Rectal smooth muscle tissue (tissue), 1 donor: Measurements from ENCODE around the gene ZSCAN2.
"Not testable (repeated sequence)": the region's sequence is repeated elsewhere in the genome, so short reads cannot be mapped to it uniquely, and the experiment has no call there.

ENCODE experiments used
- H3K27ac ChIP-seq: one replicate; pipeline ENCODE4 v1.7.0; 2013; ENCODE audit warnings: low read depth, low read length, inconsistent platforms
- H3K27me3 ChIP-seq: one replicate; pipeline ENCODE4 v1.7.0; 2013; ENCODE audit warnings: low read length; ENCODE audit not compliant: control insufficient read depth, insufficient read depth
- H3K36me3 ChIP-seq: one replicate; pipeline ENCODE4 v1.7.0; 2013; ENCODE audit warnings: low read length; ENCODE audit not compliant: control insufficient read depth, insufficient read depth
- H3K4me1 ChIP-seq: one replicate; pipeline ENCODE4 v1.7.0; 2013; ENCODE audit warnings: low read length; ENCODE audit not compliant: control insufficient read depth, insufficient read depth
- H3K4me3 ChIP-seq: one replicate; pipeline ENCODE4 v1.7.0; 2013; ENCODE audit warnings: low read length
- H3K9ac ChIP-seq: one replicate; pipeline ENCODE4 v1.7.0; 2013; ENCODE audit warnings: low read length

Gene ZSCAN2

GRCh38 chr15:84600687-84601554, at the start of gene ZSCAN2:
ZSCAN2 (plus strand) TSS chr15:84601009; CDS start chr15:84603928, 2,919 bp downstream.
- peak within 1 kb of the TSS; percentile 81 for H3K9ac ChIP-seq
- no peaks in the 10 kb centered on the region for H3K27me3 ChIP-seq
- H3K4me1 ChIP-seq: no peaks in the 10 kb centered on the region
- peak within 1 kb of the TSS; percentile 51 for H3K27ac ChIP-seq
- H3K36me3 ChIP-seq: peaks cover 5% of the 10 kb centered on the region
- H3K4me3 ChIP-seq: peak within 1 kb of the TSS; percentile 95

- H3K4me1 ChIP-seq, H3K4me3 ChIP-seq, H3K9ac ChIP-seq, H3K36me3 ChIP-seq, H3K27me3 ChIP-seq, H3K27ac ChIP-seq: not testable (repeated sequence)
Measured at GRCh38 chr15:84551624-84552023, 49.2 kb upstream of the ZSCAN2 start.

GRCh38 chr15:84552896-84553295, 47.9 kb upstream of the ZSCAN2 start:
- H3K27me3 ChIP-seq: no peaks in the 10 kb centered on the region
- no peak overlapping the region for H3K27ac ChIP-seq
- H3K9ac ChIP-seq: no peak overlapping the region
- H3K4me1 ChIP-seq: no peaks in the 10 kb centered on the region
- no peak overlapping the region for H3K4me3 ChIP-seq
- H3K36me3 ChIP-seq: no peaks in the 10 kb centered on the region

GRCh38 chr15:84556690-84557089, 44.1 kb upstream of the ZSCAN2 start:
- not testable (repeated sequence) for H3K4me1 ChIP-seq, H3K9ac ChIP-seq, H3K4me3 ChIP-seq, H3K36me3 ChIP-seq, H3K27me3 ChIP-seq, H3K27ac ChIP-seq

GRCh38 chr15:84568021-84568420, 32.8 kb upstream of the ZSCAN2 start:
- not testable (repeated sequence) for H3K4me3 ChIP-seq, H3K9ac ChIP-seq, H3K27ac ChIP-seq, H3K27me3 ChIP-seq, H3K4me1 ChIP-seq, H3K36me3 ChIP-seq

GRCh38 chr15:84570164-84570735, 30.6 kb upstream of the ZSCAN2 start:
- Histone ChIP-seq H3K4me3 (peak overlapping the region; percentile 84), H3K9ac (peak overlapping the region; percentile 56), H3K4me1 (no peaks in the 10 kb centered on the region), H3K27ac (peak overlapping the region; percentile 91), H3K27me3 (no peaks in the 10 kb centered on the region), H3K36me3 (no peaks in the 10 kb centered on the region)

GRCh38 chr15:84572231-84572630, 28.6 kb upstream of the ZSCAN2 start:
- Histone ChIP-seq H3K27me3 (no peaks in the 10 kb centered on the region), H3K4me3 (no peak overlapping the region), H3K9ac (no peak overlapping the region), H3K27ac (no peak overlapping the region), H3K4me1 (no peaks in the 10 kb centered on the region), H3K36me3 (no peaks in the 10 kb centered on the region)

- H3K9ac ChIP-seq: no peak overlapping the region
- no peaks in the 10 kb centered on the region for H3K36me3 ChIP-seq
- H3K4me3 ChIP-seq: no peak overlapping the region
- H3K27ac ChIP-seq: no peak overlapping the region
- H3K27me3 ChIP-seq: no peaks in the 10 kb centered on the region
- H3K4me1 ChIP-seq: no peaks in the 10 kb centered on the region
Measured at GRCh38 chr15:84575493-84575892, 25.3 kb upstream of the ZSCAN2 start.

- H3K4me3 ChIP-seq, H3K4me1 ChIP-seq, H3K36me3 ChIP-seq, H3K27me3 ChIP-seq, H3K27ac ChIP-seq, H3K9ac ChIP-seq: not testable (repeated sequence)
Measured at GRCh38 chr15:84577891-84578290, 22.9 kb upstream of the ZSCAN2 start.

- H3K36me3 ChIP-seq, H3K4me1 ChIP-seq, H3K27ac ChIP-seq, H3K27me3 ChIP-seq, H3K4me3 ChIP-seq, H3K9ac ChIP-seq: not testable (repeated sequence)
Measured at GRCh38 chr15:84579261-84579721, 21.5 kb upstream of the ZSCAN2 start.

GRCh38 chr15:84581676-84582428, 19.0 kb upstream of the ZSCAN2 start:
- H3K4me3 ChIP-seq, H3K27ac ChIP-seq, H3K4me1 ChIP-seq, H3K27me3 ChIP-seq, H3K9ac ChIP-seq, H3K36me3 ChIP-seq: not testable (repeated sequence)

- H3K27me3 ChIP-seq: no peaks in the 10 kb centered on the region
- no peaks in the 10 kb centered on the region for H3K4me1 ChIP-seq
- no peak overlapping the region for H3K27ac ChIP-seq
- no peak overlapping the region for H3K9ac ChIP-seq
- H3K36me3 ChIP-seq: no peaks in the 10 kb centered on the region
- H3K4me3 ChIP-seq: no peak overlapping the region
Measured at GRCh38 chr15:84582583-84583157, 18.1 kb upstream of the ZSCAN2 start.
